Stimulated activated CD8-positive, alpha-beta memory T cell treated with anti-CD3 and anti-CD28 coated beads, Interleukin-2, amount 100 ng/mL, for 1 hour (primary cell): ENCODE measurements around the gene DOCK9.
"Not testable (repeated sequence)": the region's sequence is repeated elsewhere in the genome, so short reads cannot be mapped to it uniquely, and the experiment has no call there.

ENCODE experiments used
- DNase-seq, 2 donors: peaks; one replicate each; pipeline ENCODE4 v3.0.0-alpha.2; 2020; ENCODE audit warnings: low read depth in 2 of 2

Gene DOCK9

GRCh38 chr13:98775844-98776598 is 201.8 kb downstream of the DOCK9 start:
- DNase-seq, result no peak

DNA sequence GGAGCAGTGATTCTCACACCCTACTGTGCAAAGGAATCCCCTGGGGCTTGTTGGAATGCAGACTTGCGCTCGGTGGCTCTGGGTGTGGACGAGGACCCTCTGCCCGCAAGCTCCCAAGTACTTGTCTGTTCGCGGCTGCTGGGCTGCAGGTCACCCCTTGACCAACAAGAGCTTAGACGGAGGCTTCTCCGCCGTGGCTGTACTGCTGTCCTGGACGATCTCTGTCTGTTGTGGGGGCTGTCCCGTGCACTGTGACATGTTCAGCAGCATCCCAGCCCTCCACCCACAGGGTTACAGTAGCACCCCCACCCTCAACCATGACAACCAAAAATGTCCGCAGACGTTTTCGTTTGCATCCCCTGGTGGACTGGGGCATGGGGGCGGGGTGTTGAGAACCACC is 202.5 kb downstream of the DOCK9 start:
- no peak for DNase-seq

DNA sequence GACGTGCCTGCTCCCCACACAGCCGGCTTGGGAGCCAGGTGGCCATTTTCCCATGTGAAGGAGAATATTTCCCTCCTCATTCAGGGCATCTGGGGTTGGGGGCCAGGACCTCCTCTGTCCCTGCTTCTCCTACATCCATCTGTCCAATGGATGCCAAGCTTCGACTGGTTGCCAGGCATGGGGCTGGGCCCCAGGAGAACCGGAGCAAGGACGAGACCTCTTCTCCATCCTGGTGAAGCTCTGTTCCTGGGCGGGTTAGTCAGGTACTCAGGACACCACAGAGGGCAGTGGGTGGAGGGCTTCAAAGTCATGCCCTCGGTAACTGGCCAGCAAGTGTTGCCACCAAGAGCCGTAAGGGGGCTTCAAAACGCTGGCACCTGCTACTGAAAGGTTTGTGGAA is 203.1 kb downstream of the DOCK9 start:
- DNase-seq, result no peak

DNA sequence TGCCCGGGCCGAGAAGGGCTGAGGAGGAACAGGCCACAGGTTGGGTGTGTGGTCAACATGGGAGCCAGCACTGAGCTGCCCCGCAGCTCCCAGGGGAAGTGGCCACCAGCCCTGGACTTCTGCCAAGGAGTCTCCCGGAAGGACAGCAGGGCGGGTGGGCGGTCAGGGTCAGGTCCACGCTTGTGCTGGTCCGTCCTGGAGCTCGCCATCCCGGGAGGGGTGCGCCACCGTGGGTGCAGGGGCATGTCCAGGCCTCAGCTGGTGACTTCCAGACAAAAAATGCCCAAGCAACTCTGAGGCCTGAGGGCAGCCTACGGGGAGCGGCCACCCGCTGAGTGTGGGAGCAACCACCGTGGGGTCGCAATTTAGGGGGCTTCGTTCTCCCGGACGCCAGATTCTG is 203.9 kb downstream of the DOCK9 start:
- no peak for DNase-seq

- DNase-seq, result no peak
These were observed 204.9 kb downstream of the DOCK9 start for GRCh38 chr13:98772794-98773452.

DNA sequence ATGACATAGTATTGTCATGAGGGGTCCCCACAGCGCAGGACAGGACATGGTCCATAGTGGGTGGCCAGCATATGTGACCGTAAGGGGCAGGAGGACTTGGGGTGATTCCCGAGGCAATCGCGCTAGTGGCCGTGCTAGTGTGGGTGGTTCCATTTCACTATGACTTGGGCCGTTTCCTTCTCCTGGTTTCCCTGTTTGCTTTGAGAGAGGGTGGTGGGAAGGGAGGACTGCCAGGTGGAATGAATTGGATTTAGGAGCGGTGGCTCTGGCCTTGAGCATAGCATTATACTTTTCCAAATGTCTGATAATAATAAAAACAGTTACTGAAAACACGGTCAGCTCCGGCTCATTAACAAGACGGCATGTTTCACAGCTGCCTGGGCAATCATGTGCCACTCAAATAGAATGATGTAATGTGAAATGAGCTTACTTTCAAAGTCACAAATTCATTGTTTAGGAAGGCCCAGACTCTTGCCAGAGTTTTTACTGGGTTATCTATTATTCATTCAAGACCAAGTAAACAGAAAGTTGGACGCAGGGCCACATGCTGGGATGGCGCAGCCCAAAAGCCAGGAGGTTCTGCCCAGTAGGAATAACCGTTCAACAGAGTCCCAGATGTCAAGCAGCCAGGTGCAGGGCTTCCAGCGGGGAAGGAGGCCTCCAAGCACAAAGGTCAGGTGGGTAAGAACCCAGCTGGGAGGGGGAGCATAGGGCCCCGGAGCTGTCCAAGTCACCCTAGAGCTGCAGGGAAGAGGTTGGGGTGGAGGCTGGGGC is 205.8 kb downstream of the DOCK9 start:
- no peak for DNase-seq

DNA sequence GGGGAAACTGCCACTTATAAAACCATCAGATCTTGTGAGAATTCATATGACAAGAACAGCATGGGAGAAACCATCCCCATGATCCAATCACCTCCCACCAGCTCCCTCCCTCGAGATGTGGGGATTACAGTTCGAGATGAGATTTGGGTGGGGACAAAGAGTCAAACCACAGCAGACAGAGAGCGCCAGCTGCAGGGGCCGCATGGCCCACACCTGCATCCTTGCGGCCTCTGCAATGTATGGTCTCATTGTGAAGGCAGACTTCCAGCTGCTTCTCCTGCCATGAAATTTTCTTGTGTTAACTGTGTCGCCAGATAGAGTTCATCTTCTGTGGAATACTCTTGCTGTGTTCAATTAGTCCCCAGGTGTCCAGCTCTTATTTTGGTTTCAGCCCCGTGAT is 208.1 kb downstream of the DOCK9 start:
- DNase-seq, result no peak

- DNase-seq, result no peak
These were observed 209.3 kb downstream of the DOCK9 start for GRCh38 chr13:98768522-98768921.

- no peak for DNase-seq
These were observed 211.2 kb downstream of the DOCK9 start for GRCh38 chr13:98766697-98767096.

DNA sequence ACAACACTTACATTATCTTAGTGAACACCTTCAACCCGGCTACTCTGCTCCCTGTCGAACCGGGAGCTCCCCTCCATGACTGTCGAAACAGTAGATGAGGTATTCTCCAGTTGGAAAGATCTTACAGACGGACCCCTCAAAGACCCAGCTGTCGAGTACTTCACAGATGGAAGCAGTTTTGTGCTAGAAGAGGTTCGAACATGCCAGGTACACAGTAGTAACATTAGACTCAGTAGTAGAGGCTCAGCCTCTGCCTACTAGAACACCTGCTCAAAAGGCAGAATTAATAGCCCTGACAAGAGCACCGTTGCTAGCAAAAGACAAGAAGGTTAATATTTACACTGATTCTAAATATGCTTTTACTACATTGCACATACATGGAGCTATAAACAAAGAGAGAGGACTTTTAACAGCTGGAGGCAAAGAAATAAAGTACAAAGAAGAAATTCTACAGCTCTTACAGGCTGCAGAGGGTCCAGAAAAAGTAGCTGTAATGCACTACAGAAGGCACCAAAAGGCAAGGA is 211.8 kb downstream of the DOCK9 start:
- DNase-seq, result no peak

DNA sequence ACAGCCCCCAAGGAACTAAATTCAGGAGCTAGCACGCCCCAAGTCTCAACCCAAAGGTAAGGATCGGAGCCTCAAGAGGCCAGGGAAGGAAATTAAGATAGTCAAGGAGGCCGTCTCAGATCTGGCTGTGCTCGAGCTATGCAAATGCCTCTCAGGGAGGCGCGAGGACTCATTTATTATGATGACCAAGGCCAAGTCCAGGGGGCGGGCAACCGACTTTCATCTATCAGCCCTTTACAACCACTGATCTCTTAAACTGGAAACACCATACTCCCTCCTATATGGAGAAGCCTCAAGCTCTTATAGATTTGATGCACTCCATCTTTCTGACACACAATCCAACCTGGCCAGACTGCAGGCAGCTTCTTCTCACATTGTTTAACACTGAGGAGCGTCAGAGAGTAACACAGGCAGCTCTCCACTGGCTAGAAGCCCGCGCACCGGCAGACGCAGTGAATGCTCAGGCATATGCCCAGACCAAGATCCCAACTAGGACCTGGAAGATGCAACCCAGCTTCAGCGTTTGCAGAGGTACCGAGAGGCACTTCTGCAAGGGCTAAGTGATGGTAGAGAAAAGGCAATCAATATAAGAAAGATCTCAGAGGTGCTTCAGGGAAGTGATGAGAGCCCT is 215.8 kb downstream of the DOCK9 start:
- DNase-seq, result no peak

- DNase-seq, result no peak
These were observed 216.5 kb downstream of the DOCK9 start for GRCh38 chr13:98761126-98761985.

GRCh38 chr13:98755729-98756128 is 222.1 kb downstream of the DOCK9 start:
- no peak for DNase-seq

DNA sequence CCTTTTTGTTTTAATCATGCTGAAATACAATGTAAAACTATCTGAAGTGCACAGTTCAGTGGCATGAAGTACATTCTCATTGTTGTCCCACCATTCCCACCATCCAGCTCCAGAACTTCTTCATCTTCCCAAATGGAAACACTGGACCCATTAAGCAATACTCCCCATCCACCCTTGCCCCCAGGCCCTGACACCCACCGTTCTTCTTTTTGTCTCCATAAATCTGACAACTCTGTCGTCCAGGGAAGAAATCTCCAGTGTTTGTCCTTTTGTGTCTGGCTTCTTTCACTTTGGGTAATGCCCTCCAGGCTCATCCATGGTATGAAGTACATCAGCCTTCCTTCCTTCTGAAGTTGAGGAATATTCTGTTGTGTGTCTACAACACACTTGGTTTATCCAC is 222.7 kb downstream of the DOCK9 start:
- no peak for DNase-seq

- not testable (repeated sequence) for DNase-seq
These were observed 223.4 kb downstream of the DOCK9 start for GRCh38 chr13:98754468-98754867.

DNA sequence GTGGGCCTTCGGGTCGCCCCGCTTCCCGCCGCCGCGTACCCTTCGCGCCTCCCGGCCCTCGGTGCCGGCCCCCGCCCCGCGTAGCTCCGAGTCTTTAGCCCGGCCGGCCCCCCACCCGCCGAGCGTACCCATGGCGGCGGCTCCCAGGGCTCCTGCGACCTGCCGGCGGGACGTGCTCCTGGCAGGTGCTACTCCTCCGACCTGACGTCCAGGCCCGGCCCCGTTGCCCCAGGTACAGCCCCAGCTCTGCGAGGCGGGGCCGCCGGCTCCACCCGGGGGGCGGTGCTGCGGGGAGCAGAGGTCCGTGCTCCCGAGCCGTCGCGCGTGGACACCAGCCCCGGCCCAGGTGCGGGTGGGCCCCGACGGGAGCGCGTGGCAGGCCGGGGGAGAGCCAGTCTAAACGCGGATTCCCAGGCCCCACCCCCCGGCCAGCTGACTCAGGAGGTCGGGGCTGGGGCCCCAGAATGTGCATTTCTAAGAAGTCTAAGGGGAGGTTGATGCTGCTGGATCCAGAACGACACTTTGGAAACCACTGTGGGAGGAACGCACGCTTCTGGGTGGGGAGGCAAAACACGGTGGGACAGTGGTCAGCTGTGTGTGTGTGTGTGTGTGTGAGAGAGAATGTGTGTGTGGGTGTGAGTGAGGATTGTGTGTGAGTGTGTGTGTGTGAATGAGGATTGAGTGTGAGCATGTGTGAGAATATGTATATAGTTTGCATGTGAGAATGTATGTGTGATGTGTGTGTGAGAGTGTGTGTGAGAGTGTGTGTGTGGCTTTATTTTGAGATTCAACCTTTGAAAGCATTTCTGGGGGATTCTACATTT is 225.2 kb downstream of the DOCK9 start, which contains the start of gene SLC15A1:
TSS of gene SLC15A1 (minus strand) at position 206 of the 824 bp plus-strand sequence. CDS start at position 132, 74 bp downstream.
- DNase-seq, result no peak

GRCh38 chr13:98751861-98752466 is 225.9 kb downstream of the DOCK9 start:
- no peak for DNase-seq

DNA sequence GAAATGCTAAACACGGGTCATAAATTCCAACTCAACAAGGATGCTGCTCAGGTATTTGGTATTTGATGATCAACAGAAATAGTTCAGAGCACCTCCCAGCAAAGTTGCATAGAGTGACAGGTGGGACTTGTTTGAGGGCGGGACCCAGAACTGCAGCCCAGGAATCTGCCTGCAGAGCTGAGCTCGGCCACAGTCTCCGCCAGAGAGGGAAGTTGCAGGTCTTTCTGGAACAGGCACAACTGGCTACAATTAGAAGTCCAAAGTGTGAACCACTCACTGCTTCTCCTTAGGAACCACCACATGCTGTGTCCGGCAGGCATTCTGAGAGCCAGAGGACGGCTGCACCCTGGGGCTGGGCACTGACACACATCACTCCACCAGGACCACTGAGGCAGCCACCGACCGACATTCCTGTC is 226.5 kb downstream of the DOCK9 start:
- no peak for DNase-seq

DNA sequence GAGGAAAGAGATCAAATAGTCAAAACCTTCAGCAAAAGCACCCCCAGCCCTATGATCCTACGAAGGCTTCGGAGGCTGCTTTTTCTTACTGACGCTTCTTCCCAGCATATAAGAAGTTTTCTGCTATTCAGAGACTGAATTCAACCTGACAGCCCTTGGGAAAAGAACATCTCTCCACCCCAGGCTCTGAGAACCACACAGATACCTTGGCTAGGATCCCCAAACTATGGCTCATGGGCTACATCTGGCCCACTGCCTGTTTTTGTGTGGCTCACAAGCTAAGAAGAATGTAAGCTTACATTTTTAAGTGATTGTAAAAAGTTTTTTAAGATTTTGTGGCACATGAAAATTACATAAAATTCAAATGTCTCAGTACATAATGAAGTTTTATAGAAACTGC is 228.4 kb downstream of the DOCK9 start:
- no peak for DNase-seq

- no peak for DNase-seq
These were observed 230.9 kb downstream of the DOCK9 start for GRCh38 chr13:98746968-98747367.
